LNCAP (cell line): ENCODE data around the gene PRKAR1B.

ENCODE experiments used
- TF ChIP-seq, protein P1 (sequence below): fragments of 450-650 bp; IDR thresholded peaks from 2 replicates; pipeline ENCODE4 v1.5.1; 2017; ENCODE audit warnings: mild to moderate bottlenecking

PRKAR1B gene

DNA sequence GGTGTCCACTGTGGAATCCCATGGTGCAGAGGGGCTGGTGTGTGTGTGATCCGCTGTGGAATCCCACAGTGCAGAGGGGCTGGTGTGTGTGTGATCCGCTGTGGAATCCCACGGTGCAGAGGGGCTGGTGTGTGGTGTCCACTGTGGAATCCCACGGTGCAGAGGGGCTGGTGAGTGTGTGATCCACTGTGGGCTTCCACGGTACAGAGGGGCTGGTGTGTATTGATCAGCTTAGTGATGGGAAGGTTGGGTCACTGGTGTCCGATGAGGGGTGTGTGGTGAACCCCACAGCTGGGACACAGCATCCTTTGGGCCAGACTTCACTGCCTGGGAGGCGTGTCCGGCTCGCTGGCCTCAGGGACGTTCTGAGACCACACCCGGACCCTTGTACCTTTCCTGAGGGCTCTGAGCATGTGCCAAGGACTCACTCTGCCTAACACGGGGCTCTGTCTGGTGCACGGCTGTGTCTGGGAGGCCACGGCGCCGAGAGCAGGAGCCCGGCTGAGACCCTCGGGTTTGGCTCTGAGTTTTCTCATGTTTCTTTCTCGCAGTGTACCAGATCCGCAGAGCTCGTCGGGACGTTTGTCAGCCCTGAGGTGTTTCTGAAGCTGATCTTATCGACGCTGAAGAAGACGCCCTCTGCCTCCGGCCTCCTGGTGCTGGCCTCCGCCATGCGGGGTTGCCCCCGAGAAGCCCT is 29.3 kb upstream of the PRKAR1B start:
- TF ChIP-seq, protein P1, sequence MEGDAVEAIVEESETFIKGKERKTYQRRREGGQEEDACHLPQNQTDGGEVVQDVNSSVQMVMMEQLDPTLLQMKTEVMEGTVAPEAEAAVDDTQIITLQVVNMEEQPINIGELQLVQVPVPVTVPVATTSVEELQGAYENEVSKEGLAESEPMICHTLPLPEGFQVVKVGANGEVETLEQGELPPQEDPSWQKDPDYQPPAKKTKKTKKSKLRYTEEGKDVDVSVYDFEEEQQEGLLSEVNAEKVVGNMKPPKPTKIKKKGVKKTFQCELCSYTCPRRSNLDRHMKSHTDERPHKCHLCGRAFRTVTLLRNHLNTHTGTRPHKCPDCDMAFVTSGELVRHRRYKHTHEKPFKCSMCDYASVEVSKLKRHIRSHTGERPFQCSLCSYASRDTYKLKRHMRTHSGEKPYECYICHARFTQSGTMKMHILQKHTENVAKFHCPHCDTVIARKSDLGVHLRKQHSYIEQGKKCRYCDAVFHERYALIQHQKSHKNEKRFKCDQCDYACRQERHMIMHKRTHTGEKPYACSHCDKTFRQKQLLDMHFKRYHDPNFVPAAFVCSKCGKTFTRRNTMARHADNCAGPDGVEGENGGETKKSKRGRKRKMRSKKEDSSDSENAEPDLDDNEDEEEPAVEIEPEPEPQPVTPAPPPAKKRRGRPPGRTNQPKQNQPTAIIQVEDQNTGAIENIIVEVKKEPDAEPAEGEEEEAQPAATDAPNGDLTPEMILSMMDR, result no peak

DNA sequence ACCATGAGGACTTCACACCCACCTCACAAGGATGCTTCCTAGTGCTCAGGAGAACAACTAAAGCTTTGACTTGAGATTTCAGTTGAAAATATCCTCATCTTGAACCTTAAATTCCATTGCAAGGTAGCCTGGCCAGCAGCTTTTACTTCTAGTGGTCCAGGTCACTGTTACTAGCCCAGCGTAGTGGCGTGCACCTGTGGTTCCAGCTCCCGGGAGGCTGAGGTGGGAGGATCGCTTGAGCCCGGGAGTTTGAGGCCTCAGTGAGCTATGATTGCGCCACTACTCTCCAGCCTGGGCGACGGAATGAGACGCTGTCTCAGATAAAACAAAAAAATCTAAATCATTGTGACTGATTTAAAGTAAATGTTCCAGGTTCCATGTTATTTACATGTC is 28.3 kb upstream of the PRKAR1B start:
- TF ChIP-seq, protein P1, result no peak

DNA sequence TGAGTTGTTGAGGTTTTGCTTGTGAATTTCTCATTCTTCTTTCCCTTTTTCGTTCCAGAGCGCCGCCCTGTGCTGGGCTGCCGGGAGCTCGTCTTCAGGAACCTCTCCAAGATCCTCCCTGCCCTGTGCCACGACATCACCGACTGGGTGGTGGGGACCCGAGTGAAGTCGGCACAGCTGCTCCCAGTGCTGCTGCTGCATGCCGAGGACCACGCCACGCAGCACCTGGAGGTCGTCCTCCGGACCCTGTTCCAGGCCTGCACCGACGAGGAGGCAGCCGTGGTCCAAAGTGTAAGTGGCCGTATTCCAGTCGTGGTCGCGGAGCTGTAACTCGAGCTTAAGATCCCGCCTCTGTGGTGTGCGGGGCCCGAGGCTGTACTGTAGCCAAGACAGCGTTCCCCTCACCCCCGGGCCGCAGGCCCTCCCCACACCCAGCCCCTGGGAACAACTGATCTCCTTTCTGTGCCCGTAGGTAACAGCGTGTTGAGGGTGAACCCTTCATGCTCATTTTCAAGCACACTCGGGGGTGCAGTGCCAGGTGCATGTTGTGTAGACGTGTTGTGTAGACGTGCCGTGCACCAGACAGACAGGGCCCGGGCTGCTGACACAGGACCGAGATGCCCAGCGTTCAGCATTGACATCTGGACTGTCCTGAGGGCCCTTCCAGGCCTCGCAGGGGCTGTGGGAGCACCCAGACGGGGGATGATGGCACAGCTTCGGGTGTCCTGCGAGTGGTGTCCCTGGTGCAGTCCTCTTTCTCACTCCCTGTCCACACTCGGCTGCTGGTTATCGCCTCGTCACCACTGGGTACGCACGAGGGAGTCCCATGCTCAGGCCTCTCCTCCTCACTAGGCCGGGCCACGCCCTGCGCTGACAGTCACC is 27.7 kb upstream of the PRKAR1B start:
- TF ChIP-seq, protein P1, result no peak

DNA sequence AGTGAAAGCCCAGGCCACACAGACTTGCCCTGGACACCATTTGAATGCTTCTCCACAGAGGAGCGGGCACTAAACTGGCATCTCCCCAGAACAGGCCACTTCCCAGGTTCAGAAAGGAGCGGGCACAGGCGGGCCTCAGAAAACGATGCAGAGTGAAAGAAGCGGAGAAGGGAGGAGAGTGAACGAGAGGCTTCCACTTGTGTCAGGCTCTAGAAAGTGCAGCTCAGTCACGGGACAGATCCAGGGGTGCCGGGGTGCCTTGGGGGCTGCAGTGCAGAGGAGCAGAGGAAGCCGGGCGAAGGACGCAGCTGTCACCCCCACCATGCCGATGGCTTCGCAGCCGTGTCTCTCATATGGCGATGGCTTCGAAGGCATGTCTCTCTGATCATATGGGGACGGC is 26.1 kb upstream of the PRKAR1B start:
- TF ChIP-seq, protein P1, result no peak

DNA sequence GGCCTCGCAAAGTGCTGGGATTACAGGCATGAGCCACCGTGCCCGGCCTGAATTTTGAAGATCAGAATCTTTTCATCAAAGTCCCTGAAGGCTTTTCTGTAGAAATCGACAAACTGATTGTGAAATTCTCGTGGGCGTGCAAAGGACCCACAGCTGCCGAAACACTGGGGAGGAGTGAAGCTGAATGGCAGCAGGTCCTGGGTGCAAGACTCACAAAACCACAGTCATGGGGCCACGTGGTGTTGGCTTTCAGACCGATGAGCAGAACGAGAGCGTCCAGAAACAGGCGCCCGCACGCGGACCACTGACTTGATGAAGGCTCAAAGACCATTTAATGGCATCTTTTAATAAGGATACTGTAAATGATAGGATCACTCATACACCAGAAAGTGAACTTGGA is 24.7 kb upstream of the PRKAR1B start:
- TF ChIP-seq, protein P1, result no peak

DNA sequence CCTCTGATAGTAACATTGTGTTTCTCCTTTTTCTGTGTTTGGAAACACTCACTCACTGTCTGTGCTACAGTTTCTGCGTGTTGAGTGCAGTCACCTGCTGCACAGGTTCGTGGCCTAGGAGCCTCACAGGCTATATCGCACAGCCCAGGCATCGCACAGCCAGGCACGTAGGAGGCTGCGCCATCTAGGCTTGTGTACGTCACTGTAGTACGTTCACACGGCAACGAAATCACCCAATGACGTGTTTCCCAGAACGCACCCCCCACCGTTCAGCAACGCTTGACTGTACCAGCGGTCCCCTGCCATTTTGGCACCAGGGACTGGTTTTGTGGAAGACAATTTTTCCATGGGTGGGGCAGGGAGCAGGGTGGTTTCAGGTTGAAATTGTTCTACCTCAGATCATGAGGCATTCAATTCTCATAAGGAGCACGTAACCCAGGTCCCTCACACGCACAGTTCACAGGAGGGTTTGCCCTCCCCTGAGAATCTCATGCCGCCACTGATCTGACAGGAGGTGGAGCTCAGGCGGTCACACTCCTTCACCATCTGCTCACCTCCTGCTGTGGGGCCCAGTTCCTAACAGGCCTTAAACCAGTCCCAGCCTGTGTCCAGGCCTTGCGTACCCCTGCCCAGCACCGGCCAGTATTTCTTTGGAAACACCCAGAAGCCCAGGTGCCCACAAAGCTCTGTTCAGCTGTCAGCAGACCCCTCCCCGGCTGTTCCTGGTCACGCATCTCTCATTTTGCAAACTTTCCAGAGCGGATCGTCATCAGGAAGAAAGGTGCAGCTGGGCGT is 23.2 kb upstream of the PRKAR1B start:
- TF ChIP-seq, protein P1, result no peak

DNA sequence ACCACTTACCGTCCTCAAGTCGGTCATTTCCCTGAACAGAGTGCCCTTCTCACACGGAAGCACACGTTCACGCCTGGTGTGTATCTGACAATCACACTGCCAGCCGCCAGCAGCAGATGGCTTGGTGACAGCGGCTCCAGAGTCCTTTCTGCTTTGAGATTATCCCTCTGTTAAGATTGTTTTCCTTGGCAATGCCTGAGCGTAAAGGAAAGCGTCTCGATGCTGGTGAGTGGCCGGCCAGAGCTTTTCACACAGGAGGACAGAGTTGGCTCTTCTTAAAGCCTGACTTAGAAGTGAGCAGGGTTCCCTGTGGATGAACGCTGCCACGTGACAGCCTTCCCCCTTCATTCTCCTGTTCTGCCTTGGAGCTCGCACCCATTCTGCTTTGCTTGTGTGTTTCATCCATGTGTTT is 22.1 kb upstream of the PRKAR1B start:
- TF ChIP-seq, protein P1, result no peak
